Measurements from ENCODE around the gene SLC25A36. TPM values are rescaled to one million over a fixed set of nuclear protein-coding genes. Genes with fewer than 3 reads are reported as not detected.
"Not testable (repeated sequence)": the region's sequence is repeated elsewhere in the genome, so short reads cannot be mapped to it uniquely, and the experiment has no call there.

The SLC25A36 gene
- total and polyA plus RNA-seq, 11 donors: 36.0 to 78.0 (median 56.6) TPM

DNA sequence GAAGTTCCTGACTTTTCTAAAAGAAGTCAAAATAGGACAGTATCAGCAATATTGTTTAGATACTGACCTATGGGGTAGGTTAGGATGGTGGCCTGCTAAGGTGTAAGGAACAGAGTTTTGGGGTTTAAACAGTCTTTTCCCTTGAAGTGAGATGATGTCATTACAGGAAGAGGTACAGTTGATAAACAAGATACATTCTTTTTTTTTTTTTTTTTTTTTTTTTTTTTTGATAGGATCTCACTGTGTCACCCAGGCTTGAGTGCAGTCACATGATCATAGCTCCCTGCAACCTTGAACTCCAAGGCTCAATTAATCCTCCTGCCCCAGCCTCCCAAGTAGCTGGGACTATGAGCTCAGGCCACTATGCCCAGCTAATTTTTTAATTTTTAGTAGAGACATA is 33.3 kb downstream of the SLC25A36 start:
- Histone ChIP-seq H3K36me3 (peaks cover 0 to 86% (median 39%) of the 10 kb centered on the region in 9 donors), H3K4me3 (no peak overlapping the region), H3K27me3 (no peaks in the 10 kb centered on the region), H3K27ac (no peak overlapping the region), H3K9me3 (no peaks in the 10 kb centered on the region), H3K4me1 (no peaks in the 10 kb centered on the region)
- ATAC-seq (no peak), DNase-seq (no peak)
- no peak for TF ChIP-seq POLR2A (IDR thresholded peaks at IDR 0.05)
- TF ChIP-seq, protein P1, sequence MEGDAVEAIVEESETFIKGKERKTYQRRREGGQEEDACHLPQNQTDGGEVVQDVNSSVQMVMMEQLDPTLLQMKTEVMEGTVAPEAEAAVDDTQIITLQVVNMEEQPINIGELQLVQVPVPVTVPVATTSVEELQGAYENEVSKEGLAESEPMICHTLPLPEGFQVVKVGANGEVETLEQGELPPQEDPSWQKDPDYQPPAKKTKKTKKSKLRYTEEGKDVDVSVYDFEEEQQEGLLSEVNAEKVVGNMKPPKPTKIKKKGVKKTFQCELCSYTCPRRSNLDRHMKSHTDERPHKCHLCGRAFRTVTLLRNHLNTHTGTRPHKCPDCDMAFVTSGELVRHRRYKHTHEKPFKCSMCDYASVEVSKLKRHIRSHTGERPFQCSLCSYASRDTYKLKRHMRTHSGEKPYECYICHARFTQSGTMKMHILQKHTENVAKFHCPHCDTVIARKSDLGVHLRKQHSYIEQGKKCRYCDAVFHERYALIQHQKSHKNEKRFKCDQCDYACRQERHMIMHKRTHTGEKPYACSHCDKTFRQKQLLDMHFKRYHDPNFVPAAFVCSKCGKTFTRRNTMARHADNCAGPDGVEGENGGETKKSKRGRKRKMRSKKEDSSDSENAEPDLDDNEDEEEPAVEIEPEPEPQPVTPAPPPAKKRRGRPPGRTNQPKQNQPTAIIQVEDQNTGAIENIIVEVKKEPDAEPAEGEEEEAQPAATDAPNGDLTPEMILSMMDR (IDR thresholded peaks at IDR 0.05): no peak
- intact Hi-C loops (cut with DNase I): loop anchor here in 7 of 10 donors (5.0 to 10.0 kb wide), 4 partner anchors 50 to 78 kb away; no protein-coding TSS in a partner anchor

DNA sequence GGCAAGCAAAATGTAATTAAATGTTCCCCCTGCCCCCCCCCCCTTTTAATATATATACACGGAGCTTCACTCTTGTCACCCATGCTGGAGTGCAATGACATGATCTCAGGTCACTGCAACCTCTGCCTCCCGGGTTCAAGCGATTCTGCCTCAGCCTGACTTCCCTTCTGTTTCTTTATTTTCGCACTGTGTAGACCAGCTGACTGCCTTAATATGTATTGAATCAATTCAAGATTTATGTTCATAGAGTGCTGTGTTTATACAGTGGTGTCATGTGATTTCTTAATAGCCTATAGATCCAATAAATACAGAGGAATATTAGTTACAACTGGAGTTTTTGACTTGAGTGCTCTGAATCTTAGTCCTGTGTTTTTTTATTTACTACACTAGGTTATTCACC is 39.0 kb downstream of the SLC25A36 start:
- ATAC-seq (no peak), DNase-seq (no peak)
- H3K4me1 ChIP-seq: no peaks in the 10 kb centered on the region
- peaks cover 0 to 10% (median 0%) of the 10 kb centered on the region in 12 donors for H3K9me3 ChIP-seq
- 78 to 84% (median 81%) methylated on average over 4 of the region's 4 CpGs for WGBS, 4 donors
- H3K4me3 ChIP-seq: no peak overlapping the region
- H3K27me3 ChIP-seq: no peaks in the 10 kb centered on the region
- H3K36me3 ChIP-seq: peaks cover 0 to 41% (median 16%) of the 10 kb centered on the region in 9 donors
- no peak for TF ChIP-seq POLR2A (IDR thresholded peaks at IDR 0.05)
- TF ChIP-seq, protein P1 (IDR thresholded peaks at IDR 0.05): no peak
- H3K27ac ChIP-seq: no peak overlapping the region
- intact Hi-C loops (cut with DNase I): no loop called here

DNA sequence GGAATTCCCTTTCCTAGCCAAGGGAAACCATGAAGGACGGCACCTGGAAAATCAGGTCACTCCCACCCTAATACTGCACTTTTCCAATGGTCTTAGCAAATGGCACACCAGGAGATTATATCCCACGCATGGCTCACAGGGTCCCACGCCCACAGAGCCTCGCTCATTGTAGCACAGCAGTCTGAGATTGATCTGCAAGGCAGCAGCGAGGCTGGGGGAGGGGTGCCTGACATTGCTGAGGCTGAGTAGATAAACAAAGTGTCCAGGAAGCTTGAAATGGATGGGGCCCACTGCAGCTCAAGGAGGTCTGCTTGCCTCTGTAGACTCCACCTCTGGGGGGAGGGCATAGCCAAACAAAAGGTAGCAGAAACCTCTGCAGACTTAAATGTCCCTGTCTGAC is 46.2 kb downstream of the SLC25A36 start:
- H3K27ac ChIP-seq; intact Hi-C loops (cut with DNase I); ATAC-seq; H3K36me3 ChIP-seq; H3K4me3 ChIP-seq; H3K27me3 ChIP-seq; H3K4me1 ChIP-seq; DNase-seq: not testable (repeated sequence)
- H3K9me3 ChIP-seq: peaks cover 0 to 15% (median 2%) of the 10 kb centered on the region in 12 donors
- WGBS, 4 donors: 90 to 100% (median 91%) methylated on average over 3 to 5 of the region's 5 CpGs

DNA sequence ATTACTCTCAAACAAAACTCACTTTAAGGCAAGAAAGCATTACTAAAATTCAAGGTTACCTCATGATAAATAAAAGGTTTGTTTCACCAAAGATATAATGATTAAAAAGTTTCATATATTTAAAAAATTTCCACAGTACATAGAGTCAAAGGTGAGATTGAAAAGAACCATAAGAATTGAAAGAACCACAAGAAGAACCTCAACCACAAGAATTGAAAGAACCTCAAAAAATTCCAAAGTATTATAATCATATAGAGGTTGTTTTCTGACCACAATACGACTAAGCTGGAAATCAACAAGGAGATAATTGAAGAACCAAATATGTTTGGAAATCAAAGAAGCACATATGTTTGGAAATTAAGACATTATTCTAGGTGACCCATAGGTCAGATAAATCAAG is 52.7 kb downstream of the SLC25A36 start:
- no peak for TF ChIP-seq POLR2A (IDR thresholded peaks at IDR 0.05)
- TF ChIP-seq, protein P1 (IDR thresholded peaks at IDR 0.05): no peak
- H3K9me3 ChIP-seq: peaks cover 0 to 11% (median 0%) of the 10 kb centered on the region in 12 donors
- H3K4me3 ChIP-seq: no peak overlapping the region
- no peaks in the 10 kb centered on the region for H3K4me1 ChIP-seq
- ATAC-seq: no peak
- 75 to 89% (median 84%) methylated on average over 1 of the region's 1 CpG for WGBS, 4 donors
- DNase-seq: no peak
- H3K27me3 ChIP-seq: no peaks in the 10 kb centered on the region
- intact Hi-C loops (cut with DNase I): no loop called here
- H3K27ac ChIP-seq: no peak overlapping the region
- H3K36me3 ChIP-seq: no peaks in the 10 kb centered on the region

DNA sequence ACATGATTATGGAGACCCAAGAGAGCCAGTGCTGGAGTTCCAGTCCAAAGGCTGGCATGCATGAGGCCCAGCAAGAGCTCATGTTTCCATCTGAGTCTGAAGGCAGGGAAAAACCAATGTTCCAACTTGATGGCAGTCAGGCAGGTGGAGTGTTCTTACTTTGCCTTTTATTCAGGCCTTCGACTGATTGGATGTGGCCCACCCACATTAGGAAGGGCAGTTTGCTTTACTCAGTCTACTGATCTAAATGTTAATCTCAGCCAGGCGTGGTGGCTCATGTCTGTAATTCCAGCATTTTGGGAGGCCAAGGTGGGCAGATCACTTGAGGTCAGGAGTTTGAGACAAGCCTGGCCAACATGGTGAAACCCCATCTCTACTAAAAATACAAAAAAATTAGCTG is 53.2 kb downstream of the SLC25A36 start:
- not testable (repeated sequence) for ATAC-seq, H3K36me3 ChIP-seq, H3K4me1 ChIP-seq, H3K27ac ChIP-seq, DNase-seq, H3K4me3 ChIP-seq, H3K27me3 ChIP-seq
- peaks cover 0 to 11% (median 0%) of the 10 kb centered on the region in 12 donors for H3K9me3 ChIP-seq
- intact Hi-C loops (cut with DNase I): loop anchor here in 1 of 10 donors (5.0 kb wide), 1 partner anchor 197 kb away; no protein-coding TSS in a partner anchor
- WGBS, 4 donors: 75 to 87% (median 86%) methylated on average over 2 of the region's 2 CpGs
